CD4-positive, alpha-beta memory T cell (primary cell): ENCODE results near the gene DHRS1. TPM values are rescaled to one million over a fixed set of nuclear protein-coding genes. Genes with fewer than 3 reads are reported as not detected.
"Not testable (repeated sequence)": the region's sequence is repeated elsewhere in the genome, so short reads cannot be mapped to it uniquely, and the experiment has no call there.

Experiments used
- CTCF ChIA-PET: fragments of 350-600 bp; sonication (Branson Sonifier 250); formaldehyde crosslinking; loops from one replicate; lab custom pipeline; 2021; ENCODE audit warnings: inconsistent platforms; ENCODE audit not compliant: partially characterized antibody; lab: Charles Lee
- POLR2A ChIA-PET: fragments of 350-600 bp; sonication (Branson Sonifier 250); formaldehyde crosslinking; loops from one replicate; lab custom pipeline; 2021; ENCODE audit not compliant: partially characterized antibody; lab: Charles Lee
- DNase-seq, 5 donors: peaks; one replicate each; pipeline versions ENCODE4 v3.0.0 to v3.0.0-alpha.2; 2020 to 2022; ENCODE audit warnings: mixed read lengths in 1 of 5
- H3K27ac ChIP-seq: one replicate; pipeline ENCODE4 v1.7.0; 2013; ENCODE audit warnings: low read depth, low read length
- H3K27me3 ChIP-seq: 2 replicates; pipeline ENCODE4 v1.7.0; 2013; ENCODE audit warnings: mild to moderate bottlenecking, low read length, moderate library complexity; ENCODE audit not compliant: insufficient read depth
- H3K36me3 ChIP-seq: 2 replicates; pipeline ENCODE4 v1.7.0; 2013; ENCODE audit warnings: mild to moderate bottlenecking, low read length, moderate library complexity; ENCODE audit not compliant: insufficient read depth
- H3K4me1 ChIP-seq: 2 replicates; pipeline ENCODE4 v1.7.0; 2013; ENCODE audit warnings: mild to moderate bottlenecking, low read length, moderate library complexity; ENCODE audit not compliant: insufficient read depth
- H3K4me3 ChIP-seq, 2 donors: one replicate each; pipeline ENCODE4 v1.7.0; 2013; ENCODE audit warnings: low read length in 2 of 2, mild to moderate bottlenecking in 1 of 2
- H3K9me3 ChIP-seq, 2 donors: one replicate each; pipeline ENCODE4 v1.7.0; 2013; ENCODE audit warnings: low read length in 2 of 2, control low read depth in 1 of 2; ENCODE audit not compliant: control insufficient read depth in 1 of 2
- H3K27ac Mint-ChIP-seq, 7 donors: one replicate each; pipeline ENCODE4 v1.8.0; 2020 to 2021; ENCODE audit warnings: mixed read lengths in 7 of 7, mild to moderate bottlenecking in 6 of 7, inconsistent platforms in 3 of 7, moderate library complexity in 3 of 7
- H3K27me3 Mint-ChIP-seq, 2 donors: one replicate each; pipeline ENCODE4 v1.8.0; 2020 to 2021; ENCODE audit warnings: mixed read lengths in 2 of 2
- H3K36me3 Mint-ChIP-seq, 2 donors: one replicate each; pipeline ENCODE4 v1.8.0; 2020 to 2021; ENCODE audit warnings: mixed read lengths in 2 of 2, inconsistent platforms in 1 of 2, mild to moderate bottlenecking in 1 of 2
- H3K4me1 Mint-ChIP-seq, 4 donors: one replicate each; pipeline ENCODE4 v1.8.0; 2020 to 2021; ENCODE audit warnings: mixed read lengths in 4 of 4, mild to moderate bottlenecking in 1 of 4
- H3K4me3 Mint-ChIP-seq, 8 donors: one replicate each; pipeline ENCODE4 v1.8.0; 2020 to 2021; ENCODE audit warnings: mixed read lengths in 8 of 8, mild to moderate bottlenecking in 7 of 8, moderate library complexity in 6 of 8, inconsistent platforms in 3 of 8
- H3K9me3 Mint-ChIP-seq, 8 donors: one replicate each; pipeline ENCODE4 v1.8.0; 2020 to 2021; ENCODE audit warnings: mixed read lengths in 8 of 8, mild to moderate bottlenecking in 5 of 8, inconsistent platforms in 3 of 8, moderate library complexity in 1 of 8
- intact Hi-C: fragments of 100-400 bp; cut with micrococcal nuclease; formaldehyde crosslinking; loops from one replicate; pipeline ENCODE4 v1.15.1; 2023
- polyA plus RNA-seq, 2 donors: library from polyadenylated mRNA; unstranded; fragments of 300-500 nt; fragmentation: Illumina TruSeq; gene quantifications; one replicate each; pipeline ENCODE4 v1.2.3, GENCODE V29; 2021
- total RNA-seq, 2 experiments: library from RNA; stranded (reverse); gene quantifications; one replicate each; pipeline ENCODE4 v1.2.3, GENCODE V29; 2021

The DHRS1 gene
- total and polyA plus RNA-seq, 4 experiments from 2014 or later = 31.4 to 38.6 (median 35.3) TPM

GRCh38 chr14:24247422-24247821 lies 52.2 kb downstream of the DHRS1 start:
- H3K36me3 ChIP-seq = no peaks in the 10 kb centered on the region
- H3K4me3 Mint-ChIP-seq = peak overlapping the region; percentile 41 to 78 (median 72)
- no peaks in the 10 kb centered on the region for H3K27me3 Mint-ChIP-seq
- intact Hi-C loops = loop anchor here (1.0 kb wide), 1 partner anchor 24 kb away; the partner anchor contains the start of gene RABGGTA
- H3K4me3 ChIP-seq = no peak overlapping the region
- peaks cover 27 to 56% (median 39%) of the 10 kb centered on the region in 4 donors for H3K4me1 Mint-ChIP-seq
- DNase-seq = no peak
- H3K27ac ChIP-seq = no peak overlapping the region
- H3K36me3 Mint-ChIP-seq = peaks cover 0 to 15% of the 10 kb centered on the region in 2 donors
- CTCF ChIA-PET = interaction anchor here (0.7 to 25.6 kb wide), 11 partner anchors 16 to 234 kb away, joined by 3 to 556 read pairs (median 5); partner anchors contain the start of genes ADCY4, CIDEB, DHRS1 and LTB4R
- no peaks in the 10 kb centered on the region for H3K27me3 ChIP-seq
- peaks cover 32% of the 10 kb centered on the region for H3K4me1 ChIP-seq
- H3K27ac Mint-ChIP-seq = peak overlapping the region; percentile 81 to 98 (median 97)
- POLR2A ChIA-PET = interaction anchor here (1.1 to 10.0 kb wide), 16 partner anchors 10 to 194 kb away, joined by 3 to 171 read pairs (median 6); partner anchors contain the start of genes CBLN3, CHMP4A, DHRS1 and EMC9
- H3K9me3 Mint-ChIP-seq = no peaks in the 10 kb centered on the region
- no peaks in the 10 kb centered on the region for H3K9me3 ChIP-seq

GRCh38 chr14:24246765-24247212 lies 52.8 kb downstream of the DHRS1 start:
- Mint-ChIP-seq H3K27me3 (no peaks in the 10 kb centered on the region), H3K4me3 (peak overlapping the region; percentile 70 to 94 (median 86)), H3K4me1 (peaks cover 27 to 62% (median 43%) of the 10 kb centered on the region in 4 donors), H3K27ac (peak overlapping the region; percentile 87 to 98 (median 97)), H3K36me3 (peaks cover 0 to 20% of the 10 kb centered on the region in 2 donors), H3K9me3 (no peaks in the 10 kb centered on the region)
- Histone ChIP-seq H3K36me3 (no peaks in the 10 kb centered on the region), H3K27ac (peak overlapping the region; percentile 46), H3K4me3 (peak overlapping the region in 1 of 2 donors; percentile 25), H3K4me1 (peaks cover 33% of the 10 kb centered on the region), H3K9me3 (no peaks in the 10 kb centered on the region), H3K27me3 (no peaks in the 10 kb centered on the region)
- intact Hi-C loops = loop anchor here (1.0 kb wide), 1 partner anchor 25 kb away; the partner anchor contains the start of gene RABGGTA
- peak in 4 of 5 donors; percentile 35 to 52 (median 42) for DNase-seq
- ChIA-PET CTCF (interaction anchor here (0.7 to 25.6 kb wide), 14 partner anchors 16 to 235 kb away, joined by 3 to 556 read pairs (median 4); partner anchors contain the start of genes ADCY4, CIDEB, DHRS1 and LTB4R), POLR2A (interaction anchor here (0.6 to 10.0 kb wide), 20 partner anchors 10 to 195 kb away, joined by 3 to 171 read pairs (median 5); partner anchors contain the start of genes CBLN3, CHMP4A, DCAF11 and DHRS1)

- H3K4me1 Mint-ChIP-seq = peaks cover 28 to 64% (median 48%) of the 10 kb centered on the region in 4 donors
- POLR2A ChIA-PET = interaction anchor here (0.6 to 10.0 kb wide), 5 partner anchors 25 to 185 kb away, joined by 3 to 171 read pairs (median 3); partner anchors contain the start of genes CBLN3, CHMP4A, KHNYN and MDP1
- H3K27me3 Mint-ChIP-seq, H3K27me3 ChIP-seq, H3K4me3 Mint-ChIP-seq, H3K4me3 ChIP-seq, H3K27ac ChIP-seq, DNase-seq, H3K9me3 ChIP-seq, H3K36me3 ChIP-seq, intact Hi-C loops, H3K9me3 Mint-ChIP-seq: not testable (repeated sequence)
- peak overlapping the region in 3 of 7 donors; percentile 85 to 91 (median 91) for H3K27ac Mint-ChIP-seq
- peaks cover 3 to 22% of the 10 kb centered on the region in 2 donors for H3K36me3 Mint-ChIP-seq
- CTCF ChIA-PET = interaction anchor here (1.1 to 25.6 kb wide), 9 partner anchors 26 to 191 kb away, joined by 3 to 556 read pairs (median 4); partner anchors contain the start of genes ADCY4, CBLN3, CIDEB and DHRS1
- H3K4me1 ChIP-seq = peaks cover 48% of the 10 kb centered on the region
Measured at GRCh38 chr14:24245350-24245749, 54.2 kb downstream of the DHRS1 start.

- H3K9me3 Mint-ChIP-seq = no peaks in the 10 kb centered on the region
- H3K27me3 ChIP-seq = no peaks in the 10 kb centered on the region
- POLR2A ChIA-PET = interaction anchor here (1.2 to 10.0 kb wide), 28 partner anchors 7 to 199 kb away, joined by 3 to 171 read pairs (median 19); partner anchors contain the start of genes CBLN3, CHMP4A, CIDEB and DCAF11
- peaks cover 28% of the 10 kb centered on the region for H3K36me3 ChIP-seq
- peaks cover 18 to 39% of the 10 kb centered on the region in 2 donors for H3K36me3 Mint-ChIP-seq
- CTCF ChIA-PET = interaction anchor here (0.7 to 25.6 kb wide), 35 partner anchors 9 to 198 kb away, joined by 3 to 556 read pairs (median 10); partner anchors contain the start of genes CBLN3, CHMP4A, CIDEB and DHRS1
- no peaks in the 10 kb centered on the region for H3K9me3 ChIP-seq
- H3K27ac Mint-ChIP-seq = peak overlapping the region; percentile 99 to 100 (median 99)
- DNase-seq = peak in 2 of 5 donors; percentile 13 to 51
- intact Hi-C loops = loop anchor here (1.0 to 2.0 kb wide), 5 partner anchors 54 to 229 kb away; partner anchors contain the start of genes IPO4, PSME2 and RNF31
- peaks cover 38 to 76% (median 59%) of the 10 kb centered on the region in 4 donors for H3K4me1 Mint-ChIP-seq
- H3K27me3 Mint-ChIP-seq = no peaks in the 10 kb centered on the region
- H3K27ac ChIP-seq = peak overlapping the region; percentile 96
- peaks cover 62% of the 10 kb centered on the region for H3K4me1 ChIP-seq
- H3K4me3 ChIP-seq = peak overlapping the region; percentile 7 to 79
- H3K4me3 Mint-ChIP-seq = peak overlapping the region; percentile 87 to 99 (median 94)
Measured at GRCh38 chr14:24243336-24243836, 56.2 kb downstream of the DHRS1 start.

- Histone ChIP-seq H3K27me3 (no peaks in the 10 kb centered on the region), H3K36me3 (peaks cover 42% of the 10 kb centered on the region), H3K4me3 (peak overlapping the region; percentile 79 to 81), H3K4me1 (peaks cover 55% of the 10 kb centered on the region), H3K27ac (peak overlapping the region; percentile 96), H3K9me3 (no peaks in the 10 kb centered on the region)
- H3K27me3 Mint-ChIP-seq = no peaks in the 10 kb centered on the region
- peaks cover 35 to 77% (median 57%) of the 10 kb centered on the region in 4 donors for H3K4me1 Mint-ChIP-seq
- DNase-seq = peak; percentile 96 to 98 (median 97)
- H3K27ac Mint-ChIP-seq = peak overlapping the region; percentile 99 to 100 (median 99)
- POLR2A ChIA-PET = interaction anchor here (0.7 to 10.0 kb wide), 48 partner anchors 9 to 921 kb away, joined by 3 to 171 read pairs (median 8); partner anchors contain the start of genes CARMIL3, CBLN3, CHMP4A and CIDEB
- intact Hi-C loops = loop anchor here (1.0 to 2.0 kb wide), 10 partner anchors 10 to 227 kb away; partner anchors contain the start of genes DCAF11, GMPR2, IPO4 and LTB4R
- no peaks in the 10 kb centered on the region for H3K9me3 Mint-ChIP-seq
- peaks cover 30 to 53% of the 10 kb centered on the region in 2 donors for H3K36me3 Mint-ChIP-seq
- H3K4me3 Mint-ChIP-seq = peak overlapping the region; percentile 87 to 99 (median 94)
- CTCF ChIA-PET = interaction anchor here (0.8 to 25.6 kb wide), 47 partner anchors 9 to 432 kb away, joined by 3 to 556 read pairs (median 8); partner anchors contain the start of genes CBLN3, CHMP4A, CIDEB and DCAF11
Measured at GRCh38 chr14:24241829-24242443, 57.6 kb downstream of the DHRS1 start.
